Keratinocyte (primary cell): ENCODE measurements around the gene CDC42. TPM values are rescaled to one million over a fixed set of nuclear protein-coding genes. Genes with fewer than 3 reads are reported as not detected.

Experiments used
- DNase-seq: peaks from one replicate; pipeline ENCODE4 v3.0.0-alpha.2; 2011; ENCODE audit warnings: low read depth, missing footprints, low spot score
- FAIRE-seq: peaks from 2 replicates; lab custom pipeline; 2011; peaks lifted over from hg19 to GRCh38; lab: Jason Lieb, UNC
- H2AFZ ChIP-seq: 2 replicates; pipeline ENCODE4 v1.6.0; 2012; ENCODE audit warnings: low read length, control low read depth, inconsistent platforms; ENCODE audit not compliant: control insufficient read depth
- H3K27ac ChIP-seq: 2 replicates; pipeline ENCODE4 v1.5.1; 2011; ENCODE audit warnings: low read length; ENCODE audit not compliant: control insufficient read depth, insufficient read depth
- H3K27me3 ChIP-seq: 3 replicates; pipeline ENCODE4 v1.6.0; 2011; ENCODE audit warnings: low read length; ENCODE audit not compliant: control insufficient read depth, insufficient read depth; ENCODE audit errors: extremely low read depth
- H3K36me3 ChIP-seq, 2 experiments: 2 replicates in 1 of 2; 3 replicates in 1 of 2; pipeline ENCODE4 v1.5.1; 2011; ENCODE audit warnings: low read length in 2 of 2, mild to moderate bottlenecking in 1 of 2; ENCODE audit not compliant: control insufficient read depth in 2 of 2, insufficient read depth in 2 of 2; ENCODE audit errors: extremely low read depth in 1 of 2
- H3K4me1 ChIP-seq: 3 replicates; pipeline ENCODE4 v1.5.1; 2011; ENCODE audit warnings: low read length; ENCODE audit not compliant: control insufficient read depth, insufficient read depth; ENCODE audit errors: extremely low read depth
- H3K4me2 ChIP-seq: 3 replicates; pipeline ENCODE4 v1.6.0; 2011; ENCODE audit warnings: low read depth, low read length; ENCODE audit not compliant: control insufficient read depth, insufficient read depth; ENCODE audit errors: extremely low read depth
- H3K4me3 ChIP-seq, 3 experiments: fragments of 200-600 bp in 1 of 3; sonication (generic) in 1 of 3; 2 replicates in 2 of 3; 3 replicates in 1 of 3; pipeline ENCODE4 v1.5.1; 2011 to 2016; ENCODE audit warnings: low read length in 3 of 3, mild to moderate bottlenecking in 3 of 3, control low read depth in 2 of 3, inconsistent platforms in 1 of 3, low read depth in 1 of 3, mixed read lengths in 1 of 3, mixed run types in 1 of 3, moderate library complexity in 1 of 3; ENCODE audit not compliant: control insufficient read depth in 2 of 3, insufficient read depth in 2 of 3; ENCODE audit errors: extremely low read depth in 1 of 3
- H3K79me2 ChIP-seq: 2 replicates; pipeline ENCODE4 v1.6.0; 2012; ENCODE audit warnings: low read length; ENCODE audit not compliant: control insufficient read depth, insufficient read depth
- H3K9ac ChIP-seq: 3 replicates; pipeline ENCODE4 v1.6.0; 2011; ENCODE audit warnings: low read length; ENCODE audit not compliant: control insufficient read depth, insufficient read depth; ENCODE audit errors: extremely low read depth
- H3K9me1 ChIP-seq: 3 replicates; pipeline ENCODE4 v1.6.0; 2011; ENCODE audit warnings: low read length; ENCODE audit not compliant: control insufficient read depth, insufficient read depth; ENCODE audit errors: extremely low read depth
- H3K9me3 ChIP-seq: 2 replicates; pipeline ENCODE4 v1.5.1; 2012; ENCODE audit warnings: low read depth, low read length; ENCODE audit not compliant: control insufficient read depth
- H4K20me1 ChIP-seq: 3 replicates; pipeline ENCODE4 v1.6.0; 2011; ENCODE audit warnings: low read length; ENCODE audit not compliant: control insufficient read depth, insufficient read depth; ENCODE audit errors: extremely low read depth
- EZH2 ChIP-seq: IDR thresholded peaks from one replicate; pipeline ENCODE4 v1.6.1; 2012; ENCODE audit warnings: inconsistent platforms, mild to moderate bottlenecking, low read length, moderate library complexity
- dilution Hi-C: fragments of 300-500 bp; cut with MboI; formaldehyde crosslinking; loops from one replicate; pipeline ENCODE4 v1.7.0; 2020; ENCODE audit warnings: low sequenced_read_pairs; ENCODE audit not compliant: extremely low pct_ligation_motif_present
- polyA plus RNA-seq, 5 experiments: library from polyadenylated mRNA; depleted of rRNA in 3 of 5; stranded (reverse) in 3 of 5; stranded (forward) in 1 of 5; unstranded in 1 of 5; fragments of >200 nt; gene quantifications; 1 replicate in 1 of 5; 2 replicates in 3 of 5; 3 replicates in 1 of 5; pipeline versions ENCODE4 v1.2.1 to v1.2.3, GENCODE V29; 2011 to 2012; ENCODE audit warnings: missing spikeins in 2 of 5, low read depth in 1 of 5, low replicate concordance in 1 of 5
- TF ChIP-seq, protein P1 (sequence below), 3 experiments: IDR thresholded peaks in 1 of 3; conservative IDR thresholded peaks in 1 of 3; optimal IDR thresholded peaks in 1 of 3; 2 replicates in 2 of 3; 3 replicates in 1 of 3; pipeline versions ENCODE3 to v1.5.1; 2011; ENCODE audit warnings: low read length in 3 of 3, mild to moderate bottlenecking in 3 of 3, moderate library complexity in 2 of 3, control low read depth in 1 of 3, inconsistent platforms in 1 of 3; ENCODE audit not compliant: insufficient read depth in 2 of 3; ENCODE audit errors: extremely low read depth in 1 of 3

Gene CDC42
- polyA plus RNA-seq, 1 donor (not counting 4 experiments of a cell fraction or from before 2014, with no cell fraction given) = 499 TPM

DNA sequence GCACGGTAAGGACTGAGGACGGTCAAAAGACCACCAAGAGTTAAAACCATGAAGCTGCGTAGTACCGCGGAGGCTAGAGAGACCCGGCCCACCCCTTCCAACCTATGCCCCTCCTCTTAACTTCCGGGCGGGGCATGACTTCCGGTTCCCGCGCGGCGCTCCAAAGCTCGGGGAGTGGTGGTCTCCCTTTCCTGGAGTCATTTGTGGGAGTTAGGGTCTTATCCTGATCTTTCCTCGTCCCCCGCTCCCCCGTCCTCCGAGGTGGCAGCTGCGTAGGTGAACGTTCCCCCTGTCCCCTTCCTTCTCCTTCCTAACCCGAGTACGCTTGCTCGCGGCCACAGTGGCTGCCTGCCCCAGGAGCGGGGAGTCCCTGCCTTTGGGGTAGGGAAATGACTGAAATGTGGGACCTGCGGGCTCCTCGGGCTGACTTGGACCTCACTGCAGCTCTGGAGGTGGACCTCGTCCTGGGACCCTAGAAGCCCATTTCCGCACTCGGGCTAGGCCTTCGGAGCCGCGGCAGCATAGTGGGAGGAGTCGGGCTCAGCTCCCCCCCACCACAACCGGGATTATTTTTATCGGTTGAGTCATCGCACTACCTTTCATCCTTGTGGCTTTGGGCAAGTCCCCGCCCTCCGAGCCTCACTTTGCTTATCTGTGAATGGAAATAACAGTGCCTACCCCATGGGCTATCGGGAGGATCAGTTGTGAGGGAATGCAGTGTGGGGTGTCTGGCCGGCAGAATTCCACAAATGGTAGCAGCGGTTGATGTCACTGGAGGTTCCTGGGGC, 26.9 kb upstream of the CDC42 start:
- peak overlapping the region; percentile 64 to 97 (median 97) for H3K4me3 ChIP-seq
- H4K20me1 ChIP-seq = no peaks in the 10 kb centered on the region
- H3K9ac ChIP-seq = peak overlapping the region; percentile 100
- H3K9me3 ChIP-seq = no peaks in the 10 kb centered on the region
- TF ChIP-seq, protein P1, sequence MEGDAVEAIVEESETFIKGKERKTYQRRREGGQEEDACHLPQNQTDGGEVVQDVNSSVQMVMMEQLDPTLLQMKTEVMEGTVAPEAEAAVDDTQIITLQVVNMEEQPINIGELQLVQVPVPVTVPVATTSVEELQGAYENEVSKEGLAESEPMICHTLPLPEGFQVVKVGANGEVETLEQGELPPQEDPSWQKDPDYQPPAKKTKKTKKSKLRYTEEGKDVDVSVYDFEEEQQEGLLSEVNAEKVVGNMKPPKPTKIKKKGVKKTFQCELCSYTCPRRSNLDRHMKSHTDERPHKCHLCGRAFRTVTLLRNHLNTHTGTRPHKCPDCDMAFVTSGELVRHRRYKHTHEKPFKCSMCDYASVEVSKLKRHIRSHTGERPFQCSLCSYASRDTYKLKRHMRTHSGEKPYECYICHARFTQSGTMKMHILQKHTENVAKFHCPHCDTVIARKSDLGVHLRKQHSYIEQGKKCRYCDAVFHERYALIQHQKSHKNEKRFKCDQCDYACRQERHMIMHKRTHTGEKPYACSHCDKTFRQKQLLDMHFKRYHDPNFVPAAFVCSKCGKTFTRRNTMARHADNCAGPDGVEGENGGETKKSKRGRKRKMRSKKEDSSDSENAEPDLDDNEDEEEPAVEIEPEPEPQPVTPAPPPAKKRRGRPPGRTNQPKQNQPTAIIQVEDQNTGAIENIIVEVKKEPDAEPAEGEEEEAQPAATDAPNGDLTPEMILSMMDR (optimal IDR thresholded peaks at IDR 0.05 in 1 of 3, IDR thresholded peaks at IDR 0.05 in 1 of 3, conservative IDR thresholded peaks at IDR 0.05 in 1 of 3; ENCODE audit: extremely low read depth in 1 of 3, insufficient read depth in 2 of 3, low read length in 3 of 3) = no peak
- no peak for TF ChIP-seq EZH2
- H3K79me2 ChIP-seq = peaks cover 2% of the 10 kb centered on the region
- peak; percentile 34 for FAIRE-seq
- peak overlapping the region; percentile 82 for H3K4me2 ChIP-seq
- dilution Hi-C loops = no loop called here
- H3K9me1 ChIP-seq = no peaks in the 10 kb centered on the region
- H3K27me3 ChIP-seq = no peaks in the 10 kb centered on the region
- H3K36me3 ChIP-seq = no peaks in the 10 kb centered on the region
- peak overlapping the region; percentile 99 for H3K27ac ChIP-seq
- peak overlapping the region; percentile 97 for H2AFZ ChIP-seq
- DNase-seq = no peak
- peaks cover 11% of the 10 kb centered on the region for H3K4me1 ChIP-seq

DNA sequence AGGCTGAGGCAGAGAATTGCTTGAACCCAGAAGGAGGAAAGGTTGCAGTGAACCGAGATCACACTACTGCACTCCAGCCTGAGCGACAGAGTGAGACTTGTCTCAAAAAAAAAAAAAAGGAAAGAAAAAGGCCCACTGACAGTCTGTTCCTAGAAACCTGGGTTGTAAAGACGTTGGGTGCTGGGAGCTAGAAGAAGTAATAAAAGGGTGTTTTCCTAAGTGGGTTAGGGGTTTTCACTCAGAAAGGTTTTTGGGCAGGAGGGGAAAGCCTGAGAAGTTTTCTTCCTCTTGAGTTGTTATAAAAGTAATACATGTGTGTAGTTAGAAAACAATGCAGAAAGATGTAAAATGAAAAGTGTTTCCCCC, 25.6 kb upstream of the CDC42 start:
- FAIRE-seq (no peak), DNase-seq (no peak)
- Histone ChIP-seq H3K9me3 (no peaks in the 10 kb centered on the region), H3K4me3 (no peak overlapping the region), H2AFZ (no peak overlapping the region), H3K79me2 (peaks cover 2% of the 10 kb centered on the region), H3K4me2 (no peak overlapping the region), H3K9ac (no peak overlapping the region), H4K20me1 (no peaks in the 10 kb centered on the region), H3K4me1 (peaks cover 11% of the 10 kb centered on the region), H3K36me3 (no peaks in the 10 kb centered on the region), H3K27me3 (no peaks in the 10 kb centered on the region), H3K9me1 (no peaks in the 10 kb centered on the region), H3K27ac (no peak overlapping the region)
- dilution Hi-C loops = no loop called here
- TF ChIP-seq EZH2 = no peak
- TF ChIP-seq, protein P1 (optimal IDR thresholded peaks at IDR 0.05 in 1 of 3, IDR thresholded peaks at IDR 0.05 in 1 of 3, conservative IDR thresholded peaks at IDR 0.05 in 1 of 3; ENCODE audit: extremely low read depth in 1 of 3, insufficient read depth in 2 of 3, low read length in 3 of 3) = no peak
